ELR (cell line): ENCODE measurements around the gene RBMS1.
A peak's percentile ranks its signal among the peaks of the same experiment; 100 is the strongest.

Source experiments
- DNase-seq: peaks from one replicate; pipeline ENCODE4 v3.0.0-alpha.2; 2015; ENCODE audit warnings: low read depth

RBMS1 gene

DNA sequence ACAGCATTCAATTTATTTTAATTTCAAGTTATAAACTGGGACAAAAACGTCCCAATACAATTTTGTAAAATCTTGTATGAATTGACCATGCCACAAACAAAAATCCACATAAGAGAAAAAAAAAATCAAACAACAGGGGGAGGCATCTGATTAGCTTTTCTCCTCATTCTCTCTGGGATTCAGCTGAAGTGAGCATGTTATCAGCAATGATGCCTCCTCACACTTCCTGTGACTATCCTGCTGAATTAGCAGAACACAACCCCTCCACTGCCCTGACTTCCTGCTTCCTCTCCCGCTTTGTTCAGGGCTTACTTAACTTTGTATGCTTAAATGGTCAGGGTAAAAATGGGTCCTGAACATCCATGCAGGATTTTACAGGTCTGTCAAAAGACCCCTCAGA lies 161.3 kb downstream of the RBMS1 start:
- peak; percentile 76 for DNase-seq

DNA sequence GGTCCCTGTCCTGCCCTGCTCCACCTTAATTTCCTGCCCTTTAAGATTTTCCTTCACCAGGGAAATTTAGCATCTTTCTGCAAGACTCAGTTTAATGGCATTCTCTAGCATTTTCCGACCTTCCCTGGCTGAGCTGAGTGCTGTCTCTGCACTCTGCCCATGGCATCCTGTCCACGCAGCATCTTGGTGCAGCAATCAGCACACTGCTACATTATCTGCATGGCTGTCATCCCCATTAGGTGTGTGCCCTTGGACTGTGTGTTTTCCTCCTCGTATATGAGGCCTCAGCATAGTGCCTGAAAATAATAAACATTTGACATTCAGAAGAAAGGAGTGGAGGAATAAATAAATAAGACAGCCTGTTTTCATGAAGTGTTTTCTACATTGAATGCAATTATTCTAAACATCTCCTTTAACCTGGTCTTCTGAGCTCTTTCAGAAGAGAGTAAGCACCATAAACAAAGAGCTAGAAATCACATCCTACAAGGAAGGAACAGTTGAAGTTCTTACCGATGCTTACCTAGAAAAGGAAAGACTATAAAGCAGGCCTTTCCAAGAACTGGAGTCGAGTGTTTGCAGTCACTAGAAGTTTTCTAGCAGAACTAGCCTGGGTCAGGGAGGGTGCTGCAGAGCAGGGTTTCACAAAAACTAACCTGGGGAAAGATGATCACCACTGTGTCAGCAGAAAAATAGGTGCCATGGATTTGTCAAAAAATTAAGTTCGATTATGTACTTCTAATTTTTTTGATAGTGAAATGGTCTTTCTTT lies 162.2 kb downstream of the RBMS1 start:
- DNase-seq = no peak

DNA sequence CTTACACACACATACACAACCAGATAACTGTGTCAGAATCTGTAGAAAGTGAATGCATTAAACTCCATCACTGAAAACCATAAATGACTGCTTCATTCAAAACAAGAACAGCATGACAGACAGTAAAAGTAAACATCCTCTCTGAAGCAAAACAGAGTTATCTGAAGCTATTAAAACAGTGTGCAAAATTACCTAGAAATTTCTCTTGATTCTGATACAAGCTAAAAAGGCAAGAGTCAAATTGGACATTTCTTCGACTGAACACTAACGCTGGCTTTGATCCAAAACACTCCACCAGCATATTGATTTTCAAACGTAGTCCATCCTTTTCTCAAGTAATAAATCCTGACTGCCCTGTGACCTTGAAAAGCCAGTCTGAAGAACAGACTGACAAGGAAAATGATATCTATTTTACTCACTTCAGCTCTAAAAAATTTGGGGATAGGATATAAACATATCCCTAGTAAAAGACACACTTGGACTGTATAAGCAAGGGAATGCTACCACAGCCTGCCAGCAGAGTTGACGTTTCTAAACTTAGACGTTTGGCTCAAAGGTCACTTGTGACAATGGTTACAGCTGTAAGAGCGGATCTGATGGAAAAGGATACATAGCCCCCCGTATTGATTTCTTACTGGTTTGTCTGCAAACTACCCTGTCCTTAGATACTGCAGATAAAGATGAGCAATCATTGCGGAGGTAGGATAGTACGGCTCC lies 164.6 kb downstream of the RBMS1 start:
- DNase-seq = no peak

DNA sequence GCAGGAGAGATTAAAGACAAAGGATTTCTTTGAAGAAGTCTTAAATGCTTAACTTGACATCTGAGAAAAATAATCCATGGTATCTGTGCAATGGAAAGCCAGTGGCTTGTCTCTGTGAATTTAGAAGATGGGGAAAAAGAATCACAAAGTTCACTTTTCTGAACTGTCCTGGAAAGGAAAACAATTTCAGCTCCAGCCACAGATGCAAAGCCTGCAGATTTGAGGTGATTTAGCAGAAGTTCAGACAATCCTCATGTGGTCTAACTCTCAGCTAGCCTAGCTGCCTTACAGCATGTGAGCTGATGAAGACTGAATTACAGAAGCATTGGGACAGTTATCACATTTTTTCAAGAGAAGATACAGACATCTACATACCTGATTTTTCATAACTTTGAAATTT lies 166.8 kb downstream of the RBMS1 start:
- DNase-seq = no peak

DNA sequence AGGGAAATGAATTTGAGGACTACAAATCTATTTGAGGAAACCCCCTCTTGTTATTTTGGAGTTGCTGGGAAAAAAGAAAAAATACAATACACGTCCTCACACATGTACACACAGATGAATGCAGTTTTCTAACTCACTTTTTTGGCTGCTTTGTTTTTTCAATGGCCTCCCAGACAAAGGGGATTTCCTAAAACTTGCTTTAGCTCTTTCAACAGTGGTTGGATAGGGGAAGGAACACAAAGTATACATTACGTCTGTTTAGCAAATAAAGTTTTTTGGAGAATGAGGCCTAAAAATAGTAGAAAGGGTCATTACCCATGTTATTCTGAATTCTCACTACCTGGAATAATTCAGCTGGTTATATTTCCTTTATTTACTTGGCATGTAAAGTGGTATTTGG lies 168.2 kb downstream of the RBMS1 start:
- no peak for DNase-seq

DNA sequence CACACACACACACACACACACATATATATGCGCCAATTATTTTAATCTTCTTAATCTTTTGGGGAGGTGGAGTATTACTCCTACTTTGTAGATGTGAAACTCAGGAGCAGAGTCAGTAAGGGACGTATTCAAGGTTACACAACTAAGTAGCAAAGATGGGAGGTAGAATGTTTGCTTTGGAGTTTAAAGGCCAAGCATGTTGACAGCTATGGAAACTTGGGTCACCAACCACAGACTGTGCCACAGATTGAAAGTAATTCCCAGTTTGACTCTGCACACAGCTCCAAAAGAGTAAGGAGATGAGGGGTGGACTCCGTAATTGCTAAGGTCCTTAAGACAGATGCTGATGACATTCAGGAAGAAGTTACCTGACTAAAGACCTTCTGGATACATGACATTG lies 168.7 kb downstream of the RBMS1 start:
- DNase-seq = no peak

DNA sequence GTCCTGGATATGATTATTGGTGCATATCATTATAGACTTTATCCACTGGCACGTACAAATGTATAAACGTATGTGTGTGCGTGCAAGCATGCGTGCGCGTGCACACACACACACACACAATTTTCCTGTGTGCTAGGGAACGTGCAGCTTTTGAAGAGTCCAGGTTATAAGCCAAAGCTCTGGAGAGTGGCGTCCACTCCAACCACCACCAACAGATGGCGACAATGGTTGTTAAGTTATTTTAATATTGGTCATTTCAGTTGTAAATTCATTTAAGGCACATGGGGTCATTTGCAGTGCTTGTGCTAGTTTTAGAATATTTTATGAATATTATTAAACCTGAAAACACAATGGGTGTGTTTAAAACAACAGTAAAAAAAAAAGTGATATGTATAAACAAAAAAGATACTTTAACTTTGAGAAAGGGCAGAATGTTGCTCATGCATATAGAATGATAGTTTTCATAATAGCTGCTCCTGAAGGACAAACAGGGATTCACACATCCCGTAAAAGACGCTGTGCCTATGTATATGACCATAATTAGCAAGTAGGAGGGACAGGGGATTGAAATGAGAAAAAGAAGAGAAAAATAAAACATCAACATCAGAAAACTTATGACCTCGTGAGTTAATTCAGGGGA lies 169.3 kb downstream of the RBMS1 start:
- peak; percentile 68 for DNase-seq

DNA sequence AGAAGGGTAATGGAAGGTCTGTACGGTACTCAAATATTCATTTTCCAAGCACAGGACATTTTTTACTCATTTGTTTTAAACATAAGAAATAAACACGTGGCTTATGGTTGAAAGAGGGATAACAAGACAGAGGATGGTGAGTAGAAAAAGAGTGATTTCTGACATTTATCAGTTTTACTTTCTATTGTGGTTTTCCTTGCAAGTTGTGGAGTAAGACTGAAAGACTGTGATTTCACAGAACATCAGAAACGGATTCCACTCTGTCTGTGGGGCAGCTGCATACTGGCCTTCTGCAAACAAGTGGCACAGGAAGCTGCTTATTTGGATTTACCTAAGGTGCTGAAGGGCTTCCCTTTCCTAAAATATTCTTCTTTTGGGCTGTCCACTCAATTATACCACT lies 171.3 kb downstream of the RBMS1 start:
- no peak for DNase-seq

DNA sequence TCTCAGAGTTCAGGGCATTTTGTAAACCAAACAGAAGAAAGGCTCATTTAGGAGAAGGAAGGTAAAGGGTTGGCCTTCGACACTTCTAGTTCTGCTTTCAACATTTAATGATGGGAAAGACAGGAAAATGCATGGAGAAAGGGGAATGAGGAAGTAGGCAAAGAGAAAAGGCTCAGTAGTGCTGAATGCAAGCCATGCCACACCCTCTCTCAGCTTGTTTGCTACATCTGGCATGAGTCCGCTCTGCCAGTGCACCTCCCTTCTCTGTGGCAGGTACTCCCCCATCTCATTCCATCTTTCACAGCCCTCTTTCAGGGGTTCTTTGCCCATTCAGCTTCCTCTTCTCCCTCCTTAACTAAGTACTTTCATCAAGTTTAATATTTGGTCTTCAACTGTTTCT lies 172.6 kb downstream of the RBMS1 start:
- DNase-seq = no peak

DNA sequence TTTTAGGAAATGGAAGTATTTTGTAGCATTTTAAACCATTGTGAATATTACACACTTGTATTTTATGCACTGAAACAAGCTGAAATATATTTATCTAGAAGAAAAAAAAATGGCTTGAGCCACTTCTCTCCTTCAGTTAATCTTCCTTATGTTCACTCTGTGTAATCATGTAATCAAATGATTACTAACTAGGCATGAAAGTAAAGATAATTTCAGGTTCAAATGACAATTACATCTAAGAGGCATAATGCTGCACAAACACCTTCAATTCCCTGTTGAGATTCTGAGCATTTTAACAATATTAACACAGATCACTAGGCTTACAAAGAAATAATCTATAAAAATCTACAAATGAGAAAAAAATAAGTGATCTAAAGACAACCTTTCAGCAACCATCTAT lies 173.9 kb downstream of the RBMS1 start:
- no peak for DNase-seq

DNA sequence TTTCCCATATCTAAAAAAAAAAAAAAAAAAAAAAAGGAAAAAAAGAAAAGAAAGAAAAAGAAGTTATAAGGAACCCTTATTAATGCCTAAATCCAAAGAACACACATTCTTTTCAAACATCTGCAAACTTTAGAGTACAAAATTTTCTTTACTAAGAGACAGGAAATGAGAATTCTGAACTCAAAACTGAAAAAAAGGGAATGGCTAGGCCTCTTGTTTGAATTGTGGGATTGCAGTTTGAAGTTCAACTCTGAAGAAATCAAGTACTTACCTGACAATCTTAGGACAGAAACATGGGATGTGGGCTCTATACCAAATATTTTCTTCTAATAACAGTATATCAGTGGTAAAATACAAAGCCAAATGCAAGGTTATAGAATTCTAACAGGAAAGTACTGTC lies 175.4 kb downstream of the RBMS1 start:
- no peak for DNase-seq

DNA sequence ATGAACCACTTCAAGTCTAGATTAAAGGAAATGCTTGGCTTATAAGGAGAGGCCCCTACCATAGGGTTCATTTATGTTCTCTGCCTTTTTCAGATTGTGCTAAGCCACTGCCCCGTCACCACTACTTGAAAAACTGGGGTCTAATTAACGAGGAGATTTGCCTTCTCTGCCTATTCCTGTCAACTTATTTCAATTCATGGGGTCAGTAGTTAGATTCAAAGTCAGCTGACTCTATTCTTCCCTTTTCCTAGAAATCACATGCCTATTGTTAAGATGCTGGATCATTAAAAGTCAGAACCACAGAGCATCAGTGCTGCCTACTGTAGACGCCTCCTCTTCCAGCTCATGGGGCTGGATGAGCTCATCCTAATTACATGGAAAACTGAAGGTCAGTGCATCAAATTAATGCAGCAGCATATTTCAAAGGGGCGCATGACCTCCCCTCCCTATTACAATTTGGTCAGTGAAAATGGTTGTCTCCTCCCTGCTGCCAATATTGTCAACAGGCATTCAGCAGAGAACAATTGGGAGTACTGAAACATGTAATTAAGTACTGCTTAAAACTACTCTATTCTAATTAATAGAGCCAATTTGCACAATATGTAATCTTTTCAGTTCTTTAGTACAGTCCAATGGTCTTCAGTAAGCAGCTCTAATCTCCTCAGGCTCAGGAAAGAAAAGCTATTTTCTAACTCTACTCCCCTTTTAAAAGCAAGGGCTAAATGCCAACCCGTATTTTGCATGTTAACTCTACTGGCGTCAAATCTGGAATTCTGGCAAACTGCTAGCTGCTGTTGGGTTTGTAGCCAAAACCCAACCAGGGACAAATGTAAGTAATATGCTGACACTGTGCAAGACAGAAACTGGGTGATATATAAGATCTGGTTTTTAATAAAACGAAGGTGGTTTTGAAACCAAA lies 176.2 kb downstream of the RBMS1 start:
- DNase-seq = no peak

DNA sequence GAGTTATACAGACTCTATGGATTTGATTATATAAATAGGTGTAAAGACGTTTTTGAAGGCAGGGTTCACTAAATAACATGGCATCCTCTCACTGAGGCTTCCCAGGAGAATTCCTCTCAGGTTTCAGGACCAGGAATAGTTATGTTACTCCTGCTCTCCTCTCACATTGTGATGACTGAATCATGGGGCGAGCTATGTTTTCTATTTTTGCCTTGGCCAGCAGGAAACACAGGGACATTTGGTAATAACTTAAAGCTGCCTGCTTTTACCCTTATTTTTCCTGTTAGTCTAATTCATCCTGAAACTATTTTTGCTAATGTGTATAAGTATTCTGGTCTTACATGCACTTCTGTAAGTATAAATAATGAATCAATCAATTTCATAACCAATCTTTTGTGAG lies 178.3 kb downstream of the RBMS1 start:
- DNase-seq = peak; percentile 43

DNA sequence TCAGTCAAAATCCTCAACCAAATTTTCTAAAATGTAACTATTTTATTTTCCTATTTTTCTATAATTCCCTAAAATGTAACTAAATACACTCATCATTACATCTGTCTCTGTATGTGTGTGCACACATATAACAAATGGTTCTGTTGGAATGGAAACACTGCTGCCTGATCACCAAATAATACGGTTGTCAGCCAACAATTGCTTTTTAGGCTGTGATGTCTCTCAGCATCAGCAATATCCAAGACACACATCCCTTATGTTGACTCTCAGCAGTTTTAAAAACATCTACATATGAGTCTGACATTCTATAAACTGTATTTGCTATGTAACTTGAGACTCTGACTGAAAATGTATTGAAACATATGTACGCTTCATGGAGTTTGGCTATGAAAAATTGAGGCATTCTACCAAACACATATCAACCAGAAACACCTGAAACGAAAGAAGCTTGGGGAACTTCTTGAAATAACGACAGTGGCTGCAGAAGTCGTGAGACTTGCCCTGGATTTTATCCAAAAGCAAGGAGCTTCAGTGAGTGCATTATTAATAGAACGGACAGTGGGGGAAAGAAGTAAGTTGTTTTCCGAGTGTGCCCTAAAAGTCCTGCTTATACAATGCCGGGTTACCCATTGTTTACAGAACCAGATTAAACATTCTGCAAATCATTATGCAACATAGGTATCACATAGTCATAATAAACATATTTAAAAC lies 183.3 kb downstream of the RBMS1 start:
- DNase-seq = no peak

DNA sequence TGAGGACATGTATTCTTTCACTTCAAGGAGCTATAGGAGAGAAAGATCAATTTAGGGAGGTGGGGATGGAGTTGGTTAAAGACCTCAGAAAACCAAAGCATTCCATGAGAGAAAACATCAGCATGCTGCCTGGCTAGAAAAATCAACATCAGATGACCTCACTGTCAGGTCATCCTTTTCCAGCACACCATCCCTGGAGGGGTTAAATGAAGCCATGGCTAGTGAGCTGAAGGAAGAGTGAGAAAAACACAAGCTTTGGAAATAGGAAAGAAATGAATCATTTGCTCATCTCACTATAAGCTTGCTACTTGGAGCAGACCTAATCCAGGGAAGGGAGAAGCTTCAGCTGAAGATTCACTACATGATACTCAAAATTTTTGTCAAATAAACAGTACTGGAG lies 184.0 kb downstream of the RBMS1 start:
- DNase-seq = peak; percentile 91

DNA sequence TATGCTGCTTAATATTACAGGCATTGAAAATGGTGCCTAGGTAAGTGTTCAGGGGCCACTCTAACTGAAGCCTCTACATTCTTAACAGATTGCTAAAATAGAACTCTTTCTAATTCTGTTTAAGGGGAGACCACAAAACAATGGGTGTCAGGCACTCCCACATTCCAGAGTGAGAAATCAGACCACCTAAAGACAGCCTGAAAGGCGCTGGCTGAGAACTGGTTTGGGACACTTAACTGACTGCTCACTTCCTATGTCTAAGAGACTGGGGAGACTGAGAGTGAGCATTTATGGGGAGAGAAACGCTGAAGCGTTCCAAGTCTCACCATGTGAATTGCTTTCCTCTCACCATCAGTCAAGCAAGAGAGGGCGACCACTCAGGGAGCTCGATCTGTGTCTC lies 184.7 kb downstream of the RBMS1 start:
- peak; percentile 97 for DNase-seq

DNA sequence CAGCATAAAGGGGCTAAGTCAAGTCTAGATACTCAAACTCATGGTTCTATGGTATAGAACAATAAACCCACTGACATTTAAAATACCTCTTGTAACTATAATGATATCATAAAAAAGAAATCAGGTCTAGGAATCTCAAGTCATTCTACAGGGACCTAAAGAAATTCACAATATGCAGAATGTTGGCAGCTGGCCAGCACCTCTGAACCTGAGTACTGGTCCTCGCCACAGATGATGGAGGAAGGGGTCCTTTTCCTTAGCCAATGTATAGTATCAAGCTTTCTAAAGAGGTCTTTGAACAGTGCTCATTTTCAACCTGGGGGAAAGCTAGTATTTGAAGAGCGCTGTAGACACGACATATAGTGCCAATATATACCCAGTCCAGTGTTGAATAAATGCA lies 185.1 kb downstream of the RBMS1 start:
- DNase-seq = peak; percentile 36

DNA sequence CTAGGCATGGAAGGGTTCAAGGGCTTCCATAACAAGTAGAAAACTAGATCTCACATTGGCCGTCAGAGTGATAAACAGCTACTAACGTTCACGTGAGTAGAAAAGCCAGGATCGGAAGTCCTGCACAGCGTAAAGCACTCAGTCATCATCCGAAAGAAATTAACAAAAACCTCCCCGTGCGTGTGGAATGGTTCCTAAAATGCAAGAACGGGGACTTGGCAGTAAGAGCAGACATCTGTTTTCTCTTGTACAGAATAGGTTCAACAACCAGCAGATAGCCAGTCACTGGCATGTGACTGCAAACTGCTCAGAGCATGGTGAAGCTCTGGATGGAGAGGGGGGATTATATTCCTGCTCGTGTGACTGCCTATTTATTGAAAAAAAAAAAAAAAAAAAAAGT lies 186.6 kb downstream of the RBMS1 start:
- DNase-seq = peak; percentile 75

DNA sequence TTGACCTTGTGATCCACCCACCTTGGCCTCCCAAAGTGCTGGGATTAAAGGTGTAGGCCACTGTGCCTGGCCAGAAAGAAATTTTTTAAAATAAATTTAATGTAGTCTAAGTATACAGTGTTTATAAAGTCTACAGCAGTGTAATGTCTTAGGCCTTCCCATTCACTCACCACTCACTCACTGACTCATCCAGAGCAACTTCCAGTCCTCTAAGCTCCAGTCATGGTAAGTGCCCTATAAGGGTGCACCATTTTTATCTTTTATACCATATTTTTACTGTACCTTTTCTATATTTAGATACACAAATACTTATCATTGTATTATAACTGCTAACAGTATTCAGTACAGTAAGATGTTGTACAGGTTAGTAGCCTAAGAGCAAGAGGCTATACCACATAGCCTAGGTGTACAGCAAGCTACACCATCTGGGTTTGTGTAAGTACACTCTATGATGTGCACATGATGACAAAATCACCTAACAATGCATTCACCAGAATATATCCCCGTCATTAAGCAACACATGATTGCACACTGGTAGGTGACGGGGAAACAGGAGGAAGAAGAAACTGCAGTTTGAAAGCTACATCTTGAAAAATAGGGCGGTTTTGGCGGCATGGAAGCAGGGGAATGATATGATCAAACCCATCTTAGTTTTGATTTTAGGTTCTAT lies 188.4 kb downstream of the RBMS1 start:
- DNase-seq = peak; percentile 93

DNA sequence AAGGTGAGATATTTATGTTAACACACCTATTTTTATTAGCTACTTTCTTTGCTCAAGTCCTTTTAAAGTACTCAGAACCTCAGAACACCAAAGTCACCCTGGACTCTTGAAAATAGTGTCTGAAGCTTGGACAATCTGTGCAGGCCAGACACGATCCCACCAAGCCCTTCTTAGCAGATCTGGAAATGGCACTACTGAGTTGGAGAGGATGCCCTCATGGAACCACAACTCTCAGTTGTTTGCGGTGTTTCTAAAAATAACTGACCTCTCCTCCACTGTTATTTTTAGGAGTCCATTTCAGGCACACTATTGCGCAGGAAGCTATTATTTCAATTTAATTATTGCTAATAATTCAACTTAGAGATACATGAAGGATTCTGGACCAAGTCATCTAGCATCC lies 190.1 kb downstream of the RBMS1 start:
- DNase-seq = no peak

DNA sequence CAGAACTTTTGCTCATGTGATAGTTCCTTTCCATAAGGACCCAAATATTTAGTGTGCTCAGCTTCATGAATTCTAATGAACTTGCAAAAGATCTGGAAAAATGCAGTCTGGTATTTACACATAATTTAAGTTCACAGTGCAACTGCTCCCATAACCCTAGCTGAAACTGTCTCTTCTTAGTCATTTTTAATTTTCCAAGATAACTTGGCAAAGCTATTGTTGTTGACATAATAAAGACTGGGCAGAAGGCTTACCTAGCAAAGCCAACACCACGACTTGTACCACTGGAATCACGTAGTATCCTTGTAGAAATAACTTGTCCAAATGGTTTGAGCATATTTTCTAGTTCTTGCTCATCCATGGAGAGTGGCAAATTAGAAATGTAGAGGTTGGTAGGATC lies 190.5 kb downstream of the RBMS1 start:
- no peak for DNase-seq
